Panc1 (cell line): Measurements from ENCODE around the gene ENPP1. TPM values are rescaled to one million over a fixed set of nuclear protein-coding genes. Genes with fewer than 3 reads are reported as not detected.

ENCODE experiments used
- ATAC-seq: fragments of 200-7000 bp; cut with Tn5 transposase; 2 replicates; pipeline ENCODE4 v1.9.1; 2020; ENCODE audit warnings: mild to moderate bottlenecking, moderate library complexity
- BruUV-seq: library from RNA; stranded (reverse); fragments of 400-500 nt; replicated peaks from 2 replicates; lab custom pipeline; 2021; lab: Mats Ljungman, UMichigan
- CTCF ChIA-PET: fragments of 300-600 bp; sonication (Branson Sonifier 250); formaldehyde crosslinking; loops from one replicate; lab custom pipeline; 2022; ENCODE audit warnings: antibody characterized with exemption; lab: Charles Lee
- POLR2A ChIA-PET: fragments of 300-600 bp; sonication (Branson Sonifier 250); formaldehyde crosslinking; loops from one replicate; lab custom pipeline; 2022; ENCODE audit warnings: antibody characterized with exemption; lab: Charles Lee
- DNase-seq: peaks from one replicate; pipeline ENCODE4 v3.0.0-alpha.2; 2010; ENCODE audit warnings: low read depth, low spot score
- H3K27ac ChIP-seq: 2 replicates; pipeline ENCODE4 v1.5.1; 2011; ENCODE audit warnings: mild to moderate bottlenecking, low read length, inconsistent platforms
- H3K27me3 ChIP-seq: fragments of 200-500 bp; sonication (Bioruptor generic); 2 replicates; pipeline ENCODE4 v1.6.0; 2014; ENCODE audit warnings: low read length, inconsistent platforms; ENCODE audit not compliant: control insufficient read depth, insufficient read depth
- H3K36me3 ChIP-seq: fragments of 200-500 bp; sonication (Bioruptor generic); 2 replicates; pipeline ENCODE4 v1.5.1; 2014; ENCODE audit warnings: inconsistent platforms, mild to moderate bottlenecking, low read length, moderate library complexity; ENCODE audit not compliant: control insufficient read depth, insufficient read depth
- H3K4me1 ChIP-seq: 2 replicates; pipeline ENCODE4 v1.5.1; 2011; ENCODE audit warnings: inconsistent platforms, mild to moderate bottlenecking, low read length, moderate library complexity; ENCODE audit not compliant: control insufficient read depth, insufficient read depth
- H3K4me3 ChIP-seq, 2 experiments: 2 replicates each; pipeline ENCODE4 v1.5.1; 2011 to 2012; ENCODE audit warnings: low read depth in 2 of 2, low read length in 2 of 2, mild to moderate bottlenecking in 2 of 2, inconsistent platforms in 1 of 2, moderate library complexity in 1 of 2
- H3K9me3 ChIP-seq: fragments of 200-500 bp; sonication (Bioruptor generic); 2 replicates; pipeline ENCODE4 v1.5.1; 2014; ENCODE audit warnings: low read depth, mild to moderate bottlenecking, inconsistent platforms, low read length, moderate library complexity; ENCODE audit not compliant: control insufficient read depth, insufficient read depth
- CTCF ChIP-seq: fragments of 450-650 bp; IDR thresholded peaks from 2 replicates; pipeline ENCODE4 v1.5.1; 2017; ENCODE audit warnings: mild to moderate bottlenecking
- POLR2AphosphoS5 ChIP-seq: IDR thresholded peaks from 2 replicates; pipeline ENCODE4 v1.6.1; 2012; ENCODE audit warnings: mild to moderate bottlenecking, low read depth, low read length, moderate library complexity
- REST ChIP-seq, 2 experiments: IDR thresholded peaks; 2 replicates each; pipeline ENCODE4 v1.6.1; 2011 to 2012; ENCODE audit warnings: low read depth in 2 of 2, control low read depth in 1 of 2, low read length in 1 of 2, mild to moderate bottlenecking in 1 of 2, moderate library complexity in 1 of 2; ENCODE audit not compliant: insufficient read depth in 1 of 2
- SIN3A ChIP-seq: IDR thresholded peaks from 2 replicates; pipeline ENCODE4 v1.6.1; 2012; ENCODE audit warnings: low read depth, mild to moderate bottlenecking, low read length, moderate library complexity, borderline replicate concordance; ENCODE audit not compliant: insufficient read depth
- TCF7L2 ChIP-seq: IDR thresholded peaks from 2 replicates; pipeline ENCODE4 v1.6.1; 2011; ENCODE audit warnings: mild to moderate bottlenecking, low read depth, low read length, inconsistent platforms
- in situ Hi-C: cut with HindIII; loops from 2 replicates; pipeline ENCODE4 v1.10.0; 2016; ENCODE audit warnings: low sequenced_read_pairs, low pct_unique_long_range_greater_than_20kb
- intact Hi-C: fragments of 100-400 bp; cut with micrococcal nuclease; formaldehyde crosslinking; loops from one replicate; pipeline ENCODE4 v1.10.0; 2022; ENCODE audit not compliant: unreplicated experiment
- total RNA-seq: library from RNA; stranded (reverse); gene quantifications from one replicate; pipeline ENCODE4 v1.2.1, GENCODE V29; 2021; ENCODE audit not compliant: unreplicated experiment

Gene ENPP1
- total RNA-seq, 1 experiment from 2014 or later: 6.8 TPM

- ChIA-PET POLR2A (no interaction called here), CTCF (no interaction called here)
- DNase-seq (no peak), ATAC-seq (no peak)
- Histone ChIP-seq H3K27ac (no peak overlapping the region), H3K36me3 (no peaks in the 10 kb centered on the region), H3K27me3 (no peaks in the 10 kb centered on the region), H3K4me1 (no peaks in the 10 kb centered on the region), H3K4me3 (no peak overlapping the region), H3K9me3 (no peaks in the 10 kb centered on the region)
- intact Hi-C loops: no loop called here
- TF ChIP-seq TCF7L2: no peak
- TF ChIP-seq POLR2AphosphoS5: no peak
- TF ChIP-seq CTCF: no peak
- no peak for TF ChIP-seq SIN3A
- no peak for TF ChIP-seq REST (IDR thresholded peaks at IDR 0.05; ENCODE audit: insufficient read depth in 1 of 2, low read depth in 2 of 2, low read length in 1 of 2)
- in situ Hi-C loops: no loop called here
- no TSS peak for BruUV-seq
These were observed 39.1 kb downstream of the ENPP1 start for GRCh38 chr6:131846905-131847304.

- Histone ChIP-seq H3K36me3 (no peaks in the 10 kb centered on the region), H3K27ac (no peak overlapping the region), H3K4me3 (no peak overlapping the region), H3K9me3 (no peaks in the 10 kb centered on the region), H3K4me1 (no peaks in the 10 kb centered on the region), H3K27me3 (no peaks in the 10 kb centered on the region)
- ATAC-seq (no peak), DNase-seq (no peak)
- BruUV-seq: no TSS peak
- no peak for TF ChIP-seq TCF7L2
- ChIA-PET POLR2A (interaction anchor here (0.5 kb wide), 1 partner anchor 13 kb away, joined by 5 read pairs; no protein-coding TSS in a partner anchor), CTCF (no interaction called here)
- intact Hi-C loops: no loop called here
- in situ Hi-C loops: no loop called here
These were observed 42.0 kb downstream of the ENPP1 start for GRCh38 chr6:131849799-131850198.

- TF ChIP-seq POLR2AphosphoS5 (no peak), TCF7L2 (no peak), REST (IDR thresholded peaks at IDR 0.05; ENCODE audit: insufficient read depth in 1 of 2, low read depth in 2 of 2, low read length in 1 of 2) (no peak), SIN3A (no peak), CTCF (no peak)
- intact Hi-C loops (no loop called here), in situ Hi-C loops (no loop called here)
- H3K36me3 ChIP-seq: no peaks in the 10 kb centered on the region
- H3K27me3 ChIP-seq: no peaks in the 10 kb centered on the region
- H3K9me3 ChIP-seq: no peaks in the 10 kb centered on the region
- BruUV-seq: no TSS peak
- no peak overlapping the region for H3K4me3 ChIP-seq
- no peak for DNase-seq
- no peak for ATAC-seq
- no peaks in the 10 kb centered on the region for H3K4me1 ChIP-seq
- POLR2A ChIA-PET: no interaction called here
- CTCF ChIA-PET: no interaction called here
- no peak overlapping the region for H3K27ac ChIP-seq
These were observed 43.4 kb downstream of the ENPP1 start for GRCh38 chr6:131851049-131851769.
